ENCODE data around the gene CDH18. TPM values are rescaled to one million over a fixed set of nuclear protein-coding genes. Genes with fewer than 3 reads are reported as not detected.

The CDH18 gene
- total and polyA plus RNA-seq, 2 of the 4 experiments (the other 2 are of a cell fraction): 0.24 to 1.1 TPM

DNA sequence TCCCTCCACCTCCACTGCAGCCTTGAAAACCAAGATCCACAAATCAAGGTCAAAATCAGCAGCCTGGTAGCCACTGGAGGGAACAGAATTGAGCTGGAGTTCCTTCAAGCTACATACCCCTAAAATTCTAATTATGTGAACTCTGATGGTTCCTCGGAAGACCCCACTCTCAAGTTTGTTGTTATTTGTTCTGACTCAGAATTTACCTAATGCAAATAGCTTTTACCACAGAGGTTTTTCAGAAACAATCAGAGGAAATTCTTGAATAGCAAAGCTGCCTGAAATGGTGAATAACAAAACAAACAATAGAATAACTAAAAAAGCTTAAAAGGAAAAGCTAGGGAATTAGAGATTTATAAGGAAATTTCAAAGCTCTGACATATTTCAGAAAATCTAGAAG is 220.0 kb downstream of the CDH18 start:
- no peaks in the 10 kb centered on the region for H4K20me1 ChIP-seq (ENCODE audit: insufficient read depth, low read length)
- no TSS peak for BruUV-seq (replicated peaks)
- H4K8ac ChIP-seq (ENCODE audit: low read depth in 2 of 2, low read length in 2 of 2): no peak overlapping the region
- POLR2A ChIA-PET (ENCODE audit: unreplicated experiment): no interaction called here
- H4K5ac ChIP-seq (ENCODE audit: low read depth, low read length): no peak overlapping the region
- H2BK15ac ChIP-seq (ENCODE audit: low read depth, low read length): no peak overlapping the region
- H3K4me3 ChIP-seq (ENCODE audit: insufficient read depth, low read depth, low read length): no peak overlapping the region
- H3K18ac ChIP-seq (ENCODE audit: low read depth, low read length): no peak overlapping the region
- CTCF ChIA-PET: interaction anchor here (0.9 kb wide), 1 partner anchor 9 kb away, joined by 4 read pairs; no protein-coding TSS in a partner anchor
- no peak overlapping the region for H2BK120ac ChIP-seq (ENCODE audit: low read depth, low read length)
- no peak for ATAC-seq (ENCODE audit: low read depth)
- intact Hi-C loops (cut with micrococcal nuclease): no loop called here
- no peak overlapping the region for H3K4ac ChIP-seq (ENCODE audit: low read depth, low read length)
- H3K4me2 ChIP-seq (ENCODE audit: low read depth, low read length): no peak overlapping the region
- H2BK20ac ChIP-seq (ENCODE audit: low read depth, low read length): no peak overlapping the region
- H2AFZ ChIP-seq (replicated peaks; ENCODE audit: low read length, poor library complexity): no peak overlapping the region
- no CpG with 5 or more reads among the region's 1 CpG for WGBS, 2 experiments (ENCODE audit: extremely low coverage in 2 of 2, insufficient read length in 1 of 2)
- H3K9me1 ChIP-seq (ENCODE audit: insufficient read depth, low read length): no peaks in the 10 kb centered on the region
- TF ChIP-seq RCOR1 (IDR thresholded peaks at IDR 0.05; ENCODE audit: insufficient replicate concordance, low read length) (no peak), MAZ (IDR thresholded peaks at IDR 0.05; ENCODE audit: borderline replicate concordance, low read depth, low read length) (no peak), SMC3 (IDR thresholded peaks at IDR 0.05; ENCODE audit: low read depth, low read length) (no peak), MXI1 (IDR thresholded peaks at IDR 0.05; ENCODE audit: borderline replicate concordance, low read depth, low read length) (no peak), CTCF (conservative IDR thresholded peaks at IDR 0.05; ENCODE audit: low read depth, low read length) (no peak), RFX5 (IDR thresholded peaks at IDR 0.05; ENCODE audit: low read depth, low read length) (no peak), CEBPB (IDR thresholded peaks at IDR 0.05; ENCODE audit: low read depth, low read length) (no peak), FOS (IDR thresholded peaks at IDR 0.05; ENCODE audit: low read depth, low read length) (no peak), BHLHE40 (IDR thresholded peaks at IDR 0.05; ENCODE audit: low read depth, low read length) (no peak), POLR2A (IDR thresholded peaks at IDR 0.05; ENCODE audit: low read depth, low read length) (no peak), RAD21 (IDR thresholded peaks at IDR 0.05; ENCODE audit: low read length) (no peak), MAFK (IDR thresholded peaks at IDR 0.05; ENCODE audit: low read depth, low read length) (no peak), CHD1 (IDR thresholded peaks at IDR 0.05; ENCODE audit: low read depth, low read length) (no peak), NFE2L2 (IDR thresholded peaks at IDR 0.05; ENCODE audit: low read depth, low read length) (no peak)
- TF ChIP-seq, protein P1, sequence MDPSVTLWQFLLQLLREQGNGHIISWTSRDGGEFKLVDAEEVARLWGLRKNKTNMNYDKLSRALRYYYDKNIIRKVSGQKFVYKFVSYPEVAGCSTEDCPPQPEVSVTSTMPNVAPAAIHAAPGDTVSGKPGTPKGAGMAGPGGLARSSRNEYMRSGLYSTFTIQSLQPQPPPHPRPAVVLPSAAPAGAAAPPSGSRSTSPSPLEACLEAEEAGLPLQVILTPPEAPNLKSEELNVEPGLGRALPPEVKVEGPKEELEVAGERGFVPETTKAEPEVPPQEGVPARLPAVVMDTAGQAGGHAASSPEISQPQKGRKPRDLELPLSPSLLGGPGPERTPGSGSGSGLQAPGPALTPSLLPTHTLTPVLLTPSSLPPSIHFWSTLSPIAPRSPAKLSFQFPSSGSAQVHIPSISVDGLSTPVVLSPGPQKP (IDR thresholded peaks at IDR 0.05; ENCODE audit: borderline replicate concordance, low read depth, low read length): no peak
- TF ChIP-seq, protein P2, sequence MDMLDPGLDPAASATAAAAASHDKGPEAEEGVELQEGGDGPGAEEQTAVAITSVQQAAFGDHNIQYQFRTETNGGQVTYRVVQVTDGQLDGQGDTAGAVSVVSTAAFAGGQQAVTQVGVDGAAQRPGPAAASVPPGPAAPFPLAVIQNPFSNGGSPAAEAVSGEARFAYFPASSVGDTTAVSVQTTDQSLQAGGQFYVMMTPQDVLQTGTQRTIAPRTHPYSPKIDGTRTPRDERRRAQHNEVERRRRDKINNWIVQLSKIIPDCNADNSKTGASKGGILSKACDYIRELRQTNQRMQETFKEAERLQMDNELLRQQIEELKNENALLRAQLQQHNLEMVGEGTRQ (IDR thresholded peaks at IDR 0.05; ENCODE audit: low read depth, low read length): no peak
- H3K14ac ChIP-seq (replicated peaks; ENCODE audit: low read depth, low read length): no peak overlapping the region
- no peak overlapping the region for H2BK5ac ChIP-seq (ENCODE audit: low read depth, low read length, poor library complexity, severe bottlenecking)
- H3K27me3 ChIP-seq (ENCODE audit: control insufficient read depth, insufficient read depth, low read length): no peaks in the 10 kb centered on the region
- no peak for DNase-seq
- no peak overlapping the region for H2AK5ac ChIP-seq (ENCODE audit: low read depth, low read length)
- H3K56ac ChIP-seq (ENCODE audit: extremely low read depth, insufficient read depth, low read length): no peak overlapping the region
- H2AK9ac ChIP-seq (replicated peaks; ENCODE audit: low read depth, low read length, poor library complexity): no peak overlapping the region
- no peaks in the 10 kb centered on the region for H3K79me1 ChIP-seq (ENCODE audit: low read depth in 1 of 2, low read length in 2 of 2)
- H3K23ac ChIP-seq (ENCODE audit: low read depth, low read length): no peak overlapping the region
- dilution Hi-C loops (cut with HindIII; ENCODE audit: low sequenced_read_pairs, unreplicated experiment): no loop called here
- H3K9me3 ChIP-seq (ENCODE audit: control insufficient read depth, insufficient read depth, low read length): no peaks in the 10 kb centered on the region
- H4K91ac ChIP-seq (ENCODE audit: insufficient read depth, low read depth, low read length): no peak overlapping the region
- in situ Hi-C loops (cut with MboI; ENCODE audit: low sequenced_read_pairs): no loop called here
- H3K27ac ChIP-seq (ENCODE audit: insufficient read depth, low read length): no peak overlapping the region
- no peak overlapping the region for H3K9ac ChIP-seq (ENCODE audit: low read depth, low read length)
- no peaks in the 10 kb centered on the region for H3K36me3 ChIP-seq (ENCODE audit: control insufficient read depth, insufficient read depth, low read length)
- H3K4me1 ChIP-seq (ENCODE audit: control insufficient read depth, insufficient read depth, low read length): no peaks in the 10 kb centered on the region
